GM19240 (cell line): ENCODE data around the gene CNKSR3.
"Not testable (repeated sequence)": the region's sequence is repeated elsewhere in the genome, so short reads cannot be mapped to it uniquely, and the experiment has no call there.

Source experiments
- DNase-seq: peaks from one replicate; pipeline ENCODE4 v3.0.0; 2011; ENCODE audit warnings: low spot score; ENCODE audit not compliant: insufficient read length

Gene CNKSR3

GRCh38 chr6:154510144-154510905, at the start of gene CNKSR3:
Gene CNKSR3 (minus strand): TSS chr6:154510685. CDS start chr6:154510114, 571 bp downstream.
- no peak for DNase-seq

GRCh38 chr6:154558984-154559383, 48.5 kb upstream of the CNKSR3 start:
- no peak for DNase-seq

GRCh38 chr6:154558513-154558912, 48.0 kb upstream of the CNKSR3 start:
- DNase-seq, result no peak

- no peak for DNase-seq
Measured at GRCh38 chr6:154555073-154555677, 44.7 kb upstream of the CNKSR3 start.

GRCh38 chr6:154554491-154554890, 44.0 kb upstream of the CNKSR3 start:
- no peak for DNase-seq

- DNase-seq, result no peak
Measured at GRCh38 chr6:154550779-154551178, 40.3 kb upstream of the CNKSR3 start.

GRCh38 chr6:154549179-154549578, 38.7 kb upstream of the CNKSR3 start:
- DNase-seq, result no peak

GRCh38 chr6:154548130-154548830, 37.8 kb upstream of the CNKSR3 start:
- DNase-seq, result no peak

- no peak for DNase-seq
Measured at GRCh38 chr6:154543628-154544027, 33.1 kb upstream of the CNKSR3 start.

- DNase-seq, result no peak
Measured at GRCh38 chr6:154542747-154543146, 32.3 kb upstream of the CNKSR3 start.

GRCh38 chr6:154541837-154542236, 31.4 kb upstream of the CNKSR3 start:
- DNase-seq, result not testable (repeated sequence)

- no peak for DNase-seq
Measured at GRCh38 chr6:154539593-154540269, 29.2 kb upstream of the CNKSR3 start.

GRCh38 chr6:154538640-154539191, 28.2 kb upstream of the CNKSR3 start:
- no peak for DNase-seq

GRCh38 chr6:154537511-154538325, 27.2 kb upstream of the CNKSR3 start:
- no peak for DNase-seq

- DNase-seq, result no peak
Measured at GRCh38 chr6:154536999-154537398, 26.5 kb upstream of the CNKSR3 start.

GRCh38 chr6:154536255-154536654, 25.8 kb upstream of the CNKSR3 start:
- DNase-seq, result no peak

- no peak for DNase-seq
Measured at GRCh38 chr6:154535851-154536250, 25.4 kb upstream of the CNKSR3 start.

GRCh38 chr6:154535147-154535546, 24.7 kb upstream of the CNKSR3 start:
- no peak for DNase-seq

GRCh38 chr6:154534531-154534930, 24.0 kb upstream of the CNKSR3 start:
- no peak for DNase-seq

GRCh38 chr6:154532426-154532825, 21.9 kb upstream of the CNKSR3 start:
- DNase-seq, result no peak

GRCh38 chr6:154529957-154530356, 19.5 kb upstream of the CNKSR3 start:
- no peak for DNase-seq
